Esophagus (tissue), 2 donors: ENCODE results near the gene ABHD12B. TPM values are rescaled to one million over a fixed set of nuclear protein-coding genes. Genes with fewer than 3 reads are reported as not detected.
"Not testable (repeated sequence)": the region's sequence is repeated elsewhere in the genome, so short reads cannot be mapped to it uniquely, and the experiment has no call there.

ENCODE experiments used
- H3K27ac ChIP-seq, 2 donors: one replicate each; pipeline ENCODE4 v1.5.1; 2013; ENCODE audit warnings: low read depth in 2 of 2, mild to moderate bottlenecking in 2 of 2, inconsistent platforms in 1 of 2, low read length in 1 of 2, moderate library complexity in 1 of 2
- H3K27me3 ChIP-seq, 2 donors: one replicate each; pipeline ENCODE4 v1.6.1; 2013; ENCODE audit warnings: low read length in 2 of 2, control low read depth in 1 of 2, mild to moderate bottlenecking in 1 of 2; ENCODE audit not compliant: insufficient read depth in 2 of 2, control insufficient read depth in 1 of 2
- H3K36me3 ChIP-seq, 2 donors: one replicate each; pipeline ENCODE4 v1.6.1; 2013; ENCODE audit warnings: low read length in 1 of 2; ENCODE audit not compliant: control insufficient read depth in 2 of 2, insufficient read depth in 2 of 2
- H3K4me1 ChIP-seq, 2 donors: one replicate each; pipeline ENCODE4 v1.6.1; 2013; ENCODE audit warnings: low read length in 1 of 2; ENCODE audit not compliant: control insufficient read depth in 2 of 2, insufficient read depth in 2 of 2
- H3K4me3 ChIP-seq, 2 donors: one replicate each; pipeline ENCODE4 v1.5.1; 2013; ENCODE audit warnings: low read length in 2 of 2, mild to moderate bottlenecking in 2 of 2, low read depth in 1 of 2, moderate library complexity in 1 of 2
- H3K9me3 ChIP-seq, 2 donors: one replicate each; pipeline ENCODE4 v1.6.1; 2013; ENCODE audit warnings: mild to moderate bottlenecking in 2 of 2, low read depth in 1 of 2, low read length in 1 of 2, moderate library complexity in 1 of 2; ENCODE audit not compliant: control insufficient read depth in 2 of 2, insufficient read depth in 1 of 2
- WGBS, 2 donors: extraction: QIAGEN DNeasy Blood & Tissue Kit; methylation state at CpG; one replicate each; pipeline ENCODE4 v1.1.7; 2013; 5-methylcytosine and 5-hydroxymethylcytosine counted together
- polyA plus RNA-seq, 2 donors: library from polyadenylated mRNA; stranded (reverse); fragments of 200-250 nt; gene quantifications; one replicate each; pipeline ENCODE4 v1.2.3, GENCODE V29; 2013
- donor health status: healthy with polysubstance abuse.
- donor health status: Bipolar disorder and iron deficiency.

ABHD12B gene
- polyA plus RNA-seq, 2 donors = 0.36 to 0.45 TPM

DNA sequence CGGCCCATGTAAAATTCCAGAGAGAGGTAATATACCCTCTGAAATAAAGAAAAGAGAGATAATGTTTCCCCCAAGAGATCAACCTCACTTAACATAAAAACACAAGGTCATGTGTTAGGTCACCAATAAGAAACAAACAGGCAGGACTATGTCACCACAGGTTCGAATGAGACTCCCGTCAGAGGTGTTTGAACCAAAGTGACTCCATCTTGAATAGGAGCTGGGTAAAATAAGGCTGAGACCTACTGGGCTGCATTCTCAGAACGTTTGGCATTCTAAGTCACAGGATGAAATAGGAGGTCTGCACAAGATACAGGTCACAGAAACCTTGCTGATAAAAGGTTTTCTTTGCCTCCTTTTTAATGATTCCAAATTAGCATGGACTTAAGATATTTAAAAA lies 65.9 kb downstream of the ABHD12B start:
- no peak overlapping the region for H3K4me3 ChIP-seq
- H3K9me3 ChIP-seq = no peaks in the 10 kb centered on the region
- 75 to 76% methylated on average over 4 of the region's 4 CpGs for WGBS, 2 donors
- H3K4me1 ChIP-seq = no peaks in the 10 kb centered on the region
- H3K36me3 ChIP-seq = no peaks in the 10 kb centered on the region
- no peaks in the 10 kb centered on the region for H3K27me3 ChIP-seq
- H3K27ac ChIP-seq = no peak overlapping the region

DNA sequence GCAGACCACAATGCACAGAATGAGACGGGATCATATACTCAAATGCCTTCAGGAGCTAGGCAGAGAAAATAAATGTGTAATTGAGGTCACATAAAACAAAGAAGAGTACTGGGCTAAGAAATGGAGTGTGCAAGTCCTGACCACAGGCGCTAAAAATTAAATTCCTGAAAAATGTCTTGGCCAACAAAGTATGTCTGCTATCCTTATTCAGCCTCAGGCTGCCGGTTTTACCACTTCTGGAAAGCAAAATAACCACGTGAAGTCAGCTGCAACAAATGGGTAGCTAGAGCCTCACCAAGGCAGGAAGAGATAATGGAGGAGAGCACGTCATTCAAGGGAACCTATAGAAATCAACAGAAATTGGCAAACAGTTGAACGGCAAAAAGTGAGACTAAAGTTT lies 69.3 kb downstream of the ABHD12B start:
- 76 to 77% methylated on average over 6 of the region's 6 CpGs for WGBS, 2 donors
- Histone ChIP-seq H3K27me3 (no peaks in the 10 kb centered on the region), H3K36me3 (no peaks in the 10 kb centered on the region), H3K9me3 (no peaks in the 10 kb centered on the region), H3K27ac (no peak overlapping the region), H3K4me3 (no peak overlapping the region), H3K4me1 (peaks cover 0 to 6% of the 10 kb centered on the region in 2 donors)

DNA sequence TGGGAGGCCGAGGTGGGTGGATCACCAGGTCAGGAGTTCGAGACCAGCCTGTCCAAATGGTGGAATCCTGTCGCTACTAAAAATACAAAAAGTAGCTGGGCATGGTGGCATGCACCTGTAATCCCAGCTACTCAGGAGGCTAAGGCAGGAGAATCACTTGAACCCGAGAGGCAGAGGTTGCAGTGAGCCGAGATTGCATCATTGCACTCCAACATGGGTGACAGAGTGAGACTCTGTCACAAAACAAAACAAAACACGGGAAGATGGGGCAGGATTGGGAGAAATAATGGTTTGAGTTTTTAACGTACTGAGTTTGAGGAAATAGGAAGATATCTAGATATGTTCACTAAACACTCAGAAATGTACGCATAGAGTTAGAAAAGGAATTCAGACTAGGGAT lies 69.8 kb downstream of the ABHD12B start:
- H3K4me1 ChIP-seq, H3K27ac ChIP-seq: not testable (repeated sequence)
- WGBS, 2 donors = 91% methylated on average over 8 of the region's 8 CpGs

DNA sequence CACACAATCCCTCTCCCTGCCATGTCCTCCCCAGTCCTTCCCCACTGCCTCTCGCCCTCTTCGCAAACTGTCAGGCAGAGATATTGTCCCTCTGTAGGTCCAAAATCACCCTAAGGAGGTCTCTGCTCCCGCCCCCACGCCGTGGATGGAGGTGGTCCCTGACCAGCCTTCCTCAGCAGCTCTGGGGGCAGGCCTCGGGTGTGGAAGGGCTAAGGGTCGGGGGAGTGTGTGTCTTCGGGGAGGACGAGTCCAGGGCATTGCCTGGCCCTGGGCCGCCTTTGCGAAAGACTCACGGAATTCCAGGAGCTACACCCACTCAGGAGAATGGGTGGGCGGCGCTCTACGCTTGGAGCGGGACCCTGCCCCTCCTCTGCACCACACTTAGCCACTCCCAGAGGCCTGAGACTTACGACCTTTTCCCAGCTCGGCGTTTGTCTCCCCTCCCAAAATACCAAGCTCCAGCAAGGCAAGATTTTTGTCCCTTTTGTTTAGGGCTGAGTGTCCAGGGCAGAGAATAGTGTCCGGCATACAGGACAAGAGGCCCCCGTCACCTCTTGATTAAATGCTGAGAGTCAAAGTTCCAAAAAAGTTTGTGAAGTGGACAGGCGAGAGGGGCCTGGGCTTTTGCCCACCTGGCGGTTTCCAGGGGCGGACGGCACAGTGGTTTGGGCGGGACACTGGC lies 71.5 kb downstream of the ABHD12B start:
- Histone ChIP-seq H3K4me3 (peak overlapping the region; percentile 66 to 85), H3K27ac (peak overlapping the region; percentile 76), H3K9me3 (no peaks in the 10 kb centered on the region), H3K27me3 (no peaks in the 10 kb centered on the region), H3K36me3 (no peaks in the 10 kb centered on the region), H3K4me1 (peaks cover 0 to 6% of the 10 kb centered on the region in 2 donors)
- WGBS, 2 donors = 16 to 17% methylated on average over 26 of the region's 26 CpGs

More for the DNA sequence above, 69.8 kb downstream of the ABHD12B start:
- not testable (repeated sequence) for H3K36me3 ChIP-seq, H3K4me3 ChIP-seq, H3K27me3 ChIP-seq, H3K9me3 ChIP-seq

DNA sequence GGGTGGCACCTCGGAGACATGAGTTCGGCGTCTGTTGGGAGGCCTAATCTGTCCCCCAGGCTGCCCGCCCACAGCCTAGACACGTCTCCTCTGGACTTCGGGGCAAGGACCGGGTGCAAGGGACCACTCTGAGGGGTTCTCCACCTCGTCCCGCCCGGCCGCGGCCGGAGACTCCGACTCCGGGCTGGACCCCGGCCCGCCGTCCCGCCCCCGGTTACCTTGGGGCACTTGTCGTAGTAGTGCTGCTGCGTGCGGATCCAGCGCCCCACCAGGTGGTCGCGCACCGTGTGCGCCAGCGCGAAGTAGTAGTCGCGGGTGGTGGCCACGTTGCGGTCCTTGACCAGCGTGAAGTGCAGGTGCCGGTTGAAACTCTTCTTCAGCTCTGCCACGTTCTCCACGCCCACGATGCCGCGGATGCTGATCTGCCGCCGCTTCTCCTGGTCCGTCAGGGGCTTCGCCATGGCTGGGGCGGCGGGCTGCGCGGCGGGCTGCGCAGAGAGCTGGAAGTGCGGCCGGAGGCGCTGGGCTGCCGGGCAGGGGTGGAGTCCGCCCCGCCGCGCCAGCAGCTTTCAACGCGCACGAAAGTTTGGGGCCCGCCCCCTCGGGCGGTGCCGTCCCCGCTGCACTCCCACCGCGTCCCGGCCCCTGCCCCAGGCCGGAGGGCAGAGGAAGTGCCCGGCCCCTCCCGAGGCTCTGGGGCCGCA lies 72.2 kb downstream of the ABHD12B start, which contains the start of gene PYGL:
Gene PYGL, minus strand, starts transcription at position 541 of the 704 bp plus-strand sequence. Its CDS starts 80 bp downstream, at position 461.
- Histone ChIP-seq H3K27me3 (no peaks in the 10 kb centered on the region), H3K36me3 (no peaks in the 10 kb centered on the region), H3K4me1 (peaks cover 0 to 6% of the 10 kb centered on the region in 2 donors), H3K4me3 (peak within 1 kb of the TSS; percentile 66 to 85), H3K9me3 (no peaks in the 10 kb centered on the region), H3K27ac (peak within 1 kb of the TSS; percentile 76)
- whole genome bisulfite sequencing, 2 donors = 1% methylated on average over 60 to 74 of the region's 74 CpGs

DNA sequence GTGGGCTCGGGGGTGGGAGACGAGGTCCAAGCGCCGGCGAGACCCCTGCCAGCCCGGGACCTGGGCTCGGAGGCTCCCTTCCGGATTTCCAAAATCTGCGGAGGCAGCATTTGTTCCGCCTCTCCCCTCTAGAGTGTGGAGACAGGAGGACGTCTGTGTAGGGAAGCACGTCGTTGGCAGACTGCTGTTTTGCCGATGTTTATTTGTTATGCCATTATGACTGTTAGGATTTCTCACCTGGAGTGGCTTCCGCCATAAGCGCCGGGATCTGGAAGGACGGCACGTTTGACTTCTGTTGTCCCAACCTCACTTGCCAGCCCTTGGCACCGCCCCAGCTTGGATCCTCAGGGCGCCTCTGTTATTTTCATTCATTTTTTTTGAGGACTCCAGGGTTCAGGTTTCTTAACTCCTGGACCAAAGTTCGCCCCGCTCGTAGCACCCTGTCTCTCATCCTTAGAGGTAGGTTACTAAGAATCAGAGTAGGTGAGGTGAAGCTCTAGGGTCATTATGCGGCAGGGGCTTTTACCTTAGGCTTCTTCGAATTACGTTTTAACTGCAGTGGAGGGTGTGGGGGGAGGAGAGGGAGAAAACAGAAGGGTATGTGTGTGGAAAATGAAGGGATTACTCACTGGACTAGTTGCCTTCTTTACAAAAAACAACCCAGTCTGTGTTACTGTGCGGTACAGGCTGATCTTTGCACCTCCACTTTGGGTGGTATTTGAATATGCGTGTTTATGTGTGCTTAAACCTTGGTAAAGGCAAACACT lies 73.0 kb downstream of the ABHD12B start:
- H3K27me3 ChIP-seq = no peaks in the 10 kb centered on the region
- peak overlapping the region; percentile 74 to 76 for H3K27ac ChIP-seq
- H3K4me1 ChIP-seq = peaks cover 0 to 6% of the 10 kb centered on the region in 2 donors
- H3K4me3 ChIP-seq = peak overlapping the region; percentile 66 to 85
- H3K36me3 ChIP-seq = no peaks in the 10 kb centered on the region
- H3K9me3 ChIP-seq = no peaks in the 10 kb centered on the region
- WGBS, 2 donors = 5 to 7% methylated on average over 29 of the region's 29 CpGs

DNA sequence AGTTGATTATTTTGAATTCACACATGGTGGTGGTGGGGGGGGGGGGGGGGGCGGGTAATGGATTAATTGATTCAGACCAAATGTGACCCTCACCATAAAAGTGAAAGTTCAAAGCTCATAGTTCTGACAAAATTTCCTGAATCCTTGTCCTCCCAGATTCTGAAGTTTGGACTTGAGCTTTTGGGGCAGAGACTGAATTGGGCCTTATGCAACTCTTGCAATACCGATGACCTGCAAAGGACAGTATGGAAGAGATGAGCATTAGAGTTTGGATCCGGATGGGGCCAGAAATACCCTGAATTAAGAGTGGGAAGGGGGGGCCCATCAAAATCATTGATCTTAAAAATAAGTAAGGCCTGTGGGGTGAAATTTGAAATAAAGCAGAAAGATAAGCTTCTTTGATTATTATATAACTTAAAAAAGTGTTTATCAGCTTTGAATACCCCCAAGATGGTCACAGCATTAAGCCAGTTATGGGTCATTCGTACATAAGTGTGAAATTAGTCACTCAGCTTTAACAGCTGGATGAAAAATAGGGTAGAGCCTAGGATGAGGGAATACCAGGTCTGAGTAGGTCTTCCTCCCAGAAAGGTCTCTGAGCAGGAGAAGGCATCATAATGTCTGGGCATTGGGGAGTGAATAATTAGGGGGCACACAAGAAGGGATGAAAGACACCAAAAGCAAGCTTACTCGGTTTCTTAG lies 74.5 kb downstream of the ABHD12B start:
- Histone ChIP-seq H3K27ac (no peak overlapping the region), H3K36me3 (no peaks in the 10 kb centered on the region), H3K9me3 (no peaks in the 10 kb centered on the region), H3K4me1 (peaks cover 0 to 6% of the 10 kb centered on the region in 2 donors), H3K27me3 (no peaks in the 10 kb centered on the region), H3K4me3 (no peak overlapping the region)
- WGBS, 2 donors = 94 to 95% methylated on average over 5 of the region's 5 CpGs

DNA sequence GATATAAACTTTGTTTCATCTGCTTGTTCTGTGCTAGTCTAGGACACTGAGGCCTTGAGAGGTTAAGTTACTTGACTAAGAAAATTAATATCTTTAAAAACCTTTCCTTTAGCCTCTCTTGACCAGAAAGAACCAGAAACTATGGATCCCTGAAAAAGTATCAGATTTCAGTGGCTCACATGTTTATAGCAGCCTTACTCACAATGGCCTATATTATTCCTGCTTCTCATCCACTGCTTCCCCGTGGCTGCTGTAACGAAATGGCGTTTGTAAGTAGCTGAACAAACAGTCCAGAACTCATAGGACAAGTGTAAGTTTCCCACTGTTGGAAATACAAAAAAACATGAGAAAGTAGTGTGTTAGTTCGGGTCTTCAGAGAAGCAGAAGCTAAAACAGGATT lies 75.6 kb downstream of the ABHD12B start:
- no peaks in the 10 kb centered on the region for H3K27me3 ChIP-seq
- no peaks in the 10 kb centered on the region for H3K36me3 ChIP-seq
- H3K4me1 ChIP-seq = peaks cover 0 to 6% of the 10 kb centered on the region in 2 donors
- H3K4me3 ChIP-seq = no peak overlapping the region
- no peak overlapping the region for H3K27ac ChIP-seq
- 68 to 70% methylated on average over 4 of the region's 4 CpGs for WGBS, 2 donors
- H3K9me3 ChIP-seq = no peaks in the 10 kb centered on the region

DNA sequence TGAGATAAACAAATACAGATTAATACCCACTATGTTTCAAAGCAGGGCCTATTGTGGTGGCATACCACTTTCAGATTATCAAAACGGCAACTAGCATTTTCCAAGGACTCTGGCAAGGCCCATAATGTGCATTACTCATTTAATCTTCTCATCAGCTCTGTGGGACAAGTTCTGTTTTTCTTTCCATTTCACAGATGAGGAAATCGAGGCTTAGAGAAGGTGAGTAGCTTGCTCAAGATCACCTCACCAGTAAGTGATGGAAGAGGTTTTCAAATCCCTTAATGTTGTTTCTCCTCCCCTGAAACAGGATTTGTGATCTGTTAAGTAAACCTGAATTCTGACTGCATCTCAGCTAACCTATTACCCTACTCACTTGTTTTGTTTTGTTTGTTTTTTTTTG lies 76.4 kb downstream of the ABHD12B start:
- no peak overlapping the region for H3K4me3 ChIP-seq
- no peaks in the 10 kb centered on the region for H3K9me3 ChIP-seq
- H3K27ac ChIP-seq = no peak overlapping the region
- 70 to 80% methylated on average over 2 of the region's 2 CpGs for WGBS, 2 donors
- no peaks in the 10 kb centered on the region for H3K36me3 ChIP-seq
- no peaks in the 10 kb centered on the region for H3K27me3 ChIP-seq
- H3K4me1 ChIP-seq = peaks cover 0 to 3% of the 10 kb centered on the region in 2 donors
